ENCODE measurements around the gene MCF2L.

MCF2L gene

GRCh38 chr13:113084943-113085540 lies 116.0 kb downstream of the MCF2L start:
- DNase-seq (ENCODE audit: low read depth) = no peak

GRCh38 chr13:113086031-113086750 lies 117.2 kb downstream of the MCF2L start:
- DNase-seq (ENCODE audit: low read depth) = no peak

- no peak for DNase-seq (ENCODE audit: low read depth)
Observed at GRCh38 chr13:113086991-113087922, 118.2 kb downstream of the MCF2L start.

GRCh38 chr13:113087923-113088690 lies 119.1 kb downstream of the MCF2L start:
- DNase-seq (ENCODE audit: low read depth) = no peak

- DNase-seq (ENCODE audit: low read depth) = no peak
Observed at GRCh38 chr13:113088691-113089020, 119.6 kb downstream of the MCF2L start.

- DNase-seq (ENCODE audit: low read depth) = no peak
Observed at GRCh38 chr13:113089693-113090414, 120.8 kb downstream of the MCF2L start.

GRCh38 chr13:113090415-113090770 lies 121.4 kb downstream of the MCF2L start:
- no peak for DNase-seq (ENCODE audit: low read depth)

- DNase-seq (ENCODE audit: low read depth) = no peak
Observed at GRCh38 chr13:113090806-113091205, 121.8 kb downstream of the MCF2L start.

GRCh38 chr13:113091211-113091771 lies 122.3 kb downstream of the MCF2L start:
- no peak for DNase-seq (ENCODE audit: low read depth)

- no peak for DNase-seq (ENCODE audit: low read depth)
Observed at GRCh38 chr13:113091891-113092775, 123.1 kb downstream of the MCF2L start.

GRCh38 chr13:113092776-113093579 lies 124.0 kb downstream of the MCF2L start:
- DNase-seq (ENCODE audit: low read depth) = no peak

- no peak for DNase-seq (ENCODE audit: low read depth)
Observed at GRCh38 chr13:113093580-113094409, 124.8 kb downstream of the MCF2L start.

GRCh38 chr13:113094410-113094800 lies 125.4 kb downstream of the MCF2L start:
- DNase-seq (ENCODE audit: low read depth) = no peak

GRCh38 chr13:113095146-113096051 lies 126.4 kb downstream of the MCF2L start:
- DNase-seq (ENCODE audit: low read depth) = no peak

GRCh38 chr13:113096052-113096744 lies 127.2 kb downstream of the MCF2L start:
- no peak for DNase-seq (ENCODE audit: low read depth)

GRCh38 chr13:113096745-113097305 lies 127.8 kb downstream of the MCF2L start:
- no peak for DNase-seq (ENCODE audit: low read depth)
